ENCODE data around the gene DPP3.
"Not testable (repeated sequence)": the region's sequence is repeated elsewhere in the genome, so short reads cannot be mapped to it uniquely, and the experiment has no call there.

Gene DPP3

DNA sequence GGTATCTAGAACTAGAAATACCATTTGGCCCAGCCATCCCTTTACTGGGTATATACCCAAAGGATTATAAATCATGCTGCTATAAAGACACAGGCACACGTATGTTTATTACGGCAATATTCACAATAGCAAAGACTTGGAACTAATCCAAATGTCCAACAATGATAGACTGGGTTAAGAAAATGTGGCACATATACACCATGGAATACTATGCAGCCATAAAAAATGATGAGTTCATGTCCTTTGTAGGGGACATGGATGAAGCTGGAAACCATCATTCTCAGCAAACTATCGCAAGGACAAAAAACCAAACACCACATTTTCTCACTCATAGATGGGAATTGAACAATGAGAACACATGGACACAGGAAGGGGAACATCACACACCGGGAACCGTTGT, 16.1 kb upstream of the DPP3 start:
- not testable (repeated sequence) for DNase-seq (ENCODE audit: low read depth in 2 of 2)

DNA sequence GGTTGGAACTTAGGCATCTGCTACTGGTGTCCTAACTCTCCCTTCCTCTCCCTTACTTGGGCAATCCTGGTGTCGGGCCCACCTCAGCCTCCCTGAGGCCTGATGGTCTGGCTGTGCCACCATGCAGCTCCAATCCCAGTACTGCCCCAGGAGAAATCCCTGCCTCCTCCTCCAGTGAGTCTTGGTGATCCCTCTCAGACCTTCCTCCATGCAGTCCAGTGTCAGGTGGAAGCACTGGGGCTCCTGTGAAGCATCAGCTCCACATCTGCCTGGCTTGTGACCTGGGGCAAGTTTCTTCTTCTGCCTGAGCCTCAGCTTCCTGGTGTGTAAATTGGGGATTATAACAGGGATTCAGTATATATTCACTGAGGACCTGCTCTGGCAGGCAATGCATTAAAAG, 15.3 kb upstream of the DPP3 start:
- no peak for DNase-seq (ENCODE audit: low read depth in 2 of 2)

GRCh38 chr11:66465373-66466224, 14.6 kb upstream of the DPP3 start:
- no peak for DNase-seq (ENCODE audit: low read depth in 2 of 2)

DNA sequence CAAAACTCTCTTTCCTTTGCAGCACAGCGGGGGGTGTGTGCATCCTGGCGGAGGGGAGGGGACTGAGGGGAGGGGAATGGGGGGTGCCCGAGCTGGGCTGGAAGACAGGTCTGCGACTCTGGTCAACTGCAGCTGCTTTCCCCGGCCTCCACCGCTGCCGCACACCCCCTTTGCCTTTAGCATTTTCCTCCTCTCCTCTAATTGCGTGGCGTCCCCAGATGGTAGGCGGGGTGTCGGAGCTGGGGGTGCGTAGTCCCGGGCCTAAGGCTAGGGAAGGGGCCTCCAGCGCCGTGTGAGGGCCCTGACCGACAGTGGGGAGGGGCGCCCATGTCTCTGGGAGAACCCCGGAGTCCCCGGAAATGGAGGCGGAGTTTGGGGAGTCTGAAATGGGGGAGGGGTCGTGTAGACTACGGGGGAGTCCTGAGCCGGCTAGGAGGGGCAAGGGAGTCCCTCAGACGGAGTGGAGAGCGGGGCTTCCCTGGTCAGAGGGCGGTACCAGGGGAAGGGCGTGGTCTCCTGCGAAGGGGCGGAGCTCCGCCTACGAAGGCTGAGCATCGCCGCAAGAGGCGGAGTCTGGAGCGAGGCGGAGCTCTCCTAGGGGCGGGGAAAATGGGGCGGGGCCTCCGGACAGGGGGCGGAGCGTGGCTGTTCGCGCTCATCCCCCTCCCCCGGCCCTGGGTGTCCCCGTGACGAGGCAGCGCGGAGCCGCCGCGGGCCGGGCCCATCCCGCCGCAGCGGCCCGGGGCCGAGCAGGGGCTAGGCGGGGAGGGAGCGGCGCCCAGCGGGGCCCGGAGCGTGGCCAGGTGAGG, 13.8 kb upstream of the DPP3 start, which contains the start of gene PELI3:
TSS of gene PELI3 (plus strand) at position 681 of the 809 bp plus-strand sequence. CDS start 1,224 bp downstream, outside the sequence.
- DNase-seq (ENCODE audit: low read depth in 2 of 2), result peak; percentile 91 to 95

DNA sequence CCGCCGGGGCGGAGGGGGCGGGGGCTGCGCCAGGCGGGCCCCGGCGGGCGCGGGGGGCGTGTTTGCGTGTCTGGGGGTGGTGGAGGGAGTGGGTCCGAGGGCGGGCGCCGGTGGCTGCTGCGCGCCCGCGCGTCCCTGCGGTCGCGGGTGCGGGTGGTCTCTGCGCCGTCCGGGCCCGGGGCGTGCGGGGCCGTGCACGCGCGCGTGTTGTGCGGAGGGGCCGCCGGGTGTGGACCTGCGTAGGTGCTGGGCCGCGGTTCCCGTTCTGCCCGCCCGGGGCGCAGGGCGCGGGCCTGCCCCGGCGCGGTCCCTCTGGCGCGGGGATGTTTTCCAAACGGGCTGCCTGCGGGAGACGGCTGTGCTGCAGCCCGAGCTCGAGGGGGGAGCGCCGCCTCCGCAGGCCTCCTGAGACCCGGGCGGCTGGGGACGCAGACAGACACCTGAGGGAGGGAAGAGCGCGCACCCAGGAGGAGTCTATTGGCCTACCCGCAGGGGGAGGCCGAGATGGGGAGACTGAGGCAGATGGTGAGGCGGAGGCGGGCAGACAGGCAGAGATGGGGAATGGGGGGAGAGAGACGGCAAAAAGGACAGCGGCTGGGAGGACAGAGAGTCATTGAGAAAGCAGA, 13.1 kb upstream of the DPP3 start:
- DNase-seq (ENCODE audit: low read depth in 2 of 2), result no peak

GRCh38 chr11:66467756-66468155, 12.5 kb upstream of the DPP3 start:
- DNase-seq (ENCODE audit: low read depth in 2 of 2), result no peak

DNA sequence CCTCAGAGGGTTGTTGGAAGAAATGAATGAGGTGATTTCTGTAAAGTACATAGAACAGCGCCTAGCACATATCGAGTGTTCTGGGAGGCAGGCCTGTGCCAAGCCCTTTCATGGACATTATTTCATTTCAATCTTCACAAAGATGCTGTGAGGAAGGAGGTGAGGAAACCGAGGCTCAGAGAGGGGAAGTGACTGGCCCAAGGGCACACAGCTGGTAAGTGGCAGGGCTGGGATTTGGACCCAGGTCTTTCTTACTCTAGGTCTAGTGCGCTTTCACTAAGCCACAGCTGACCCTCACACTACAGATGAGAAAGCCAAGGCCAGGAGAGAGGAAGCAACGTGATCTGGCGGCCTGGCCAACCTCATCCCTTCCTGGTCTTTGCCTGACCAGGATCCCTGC, 11.5 kb upstream of the DPP3 start:
- DNase-seq (ENCODE audit: low read depth in 2 of 2), result no peak

DNA sequence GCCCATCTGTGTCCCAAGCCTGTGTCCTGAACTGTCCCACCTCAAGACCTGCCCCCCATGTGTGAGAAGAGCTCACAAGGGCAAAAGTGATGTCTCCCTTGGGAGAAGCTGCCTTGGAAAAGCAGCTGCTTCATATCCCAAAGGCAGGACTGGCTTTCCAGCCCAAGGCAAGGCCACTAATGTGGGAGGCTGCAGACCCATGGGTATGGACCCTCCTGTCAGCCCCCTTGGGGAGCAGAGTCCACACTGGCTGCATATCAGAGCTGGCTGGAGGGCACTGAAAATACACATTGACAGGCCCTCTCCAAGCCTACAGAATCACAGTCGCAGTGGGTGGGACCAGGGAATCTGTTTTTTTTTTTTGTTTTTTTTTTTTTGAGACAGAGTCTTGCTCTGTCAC, 10.8 kb upstream of the DPP3 start:
- DNase-seq (ENCODE audit: low read depth in 2 of 2), result no peak

DNA sequence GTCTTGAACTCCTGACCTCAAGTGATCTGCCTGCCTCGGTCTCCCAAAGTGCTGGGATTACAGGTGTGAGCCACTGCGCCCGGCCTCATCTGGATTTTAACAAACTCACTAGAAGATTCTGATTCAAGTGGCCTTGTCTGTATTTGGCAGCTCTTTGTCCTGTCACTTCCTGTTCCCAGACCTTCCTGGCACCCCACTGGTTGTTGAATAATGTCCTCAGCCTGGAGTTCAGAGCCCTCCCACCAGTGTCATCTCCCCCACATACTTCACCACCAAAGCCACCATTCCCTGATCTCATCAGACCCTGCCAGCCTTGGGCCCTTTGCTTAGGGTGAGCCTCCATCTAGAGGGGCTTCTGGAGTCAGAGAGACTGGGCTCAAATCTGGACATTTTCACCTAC, 10.2 kb upstream of the DPP3 start:
- no peak for DNase-seq (ENCODE audit: low read depth in 2 of 2)

DNA sequence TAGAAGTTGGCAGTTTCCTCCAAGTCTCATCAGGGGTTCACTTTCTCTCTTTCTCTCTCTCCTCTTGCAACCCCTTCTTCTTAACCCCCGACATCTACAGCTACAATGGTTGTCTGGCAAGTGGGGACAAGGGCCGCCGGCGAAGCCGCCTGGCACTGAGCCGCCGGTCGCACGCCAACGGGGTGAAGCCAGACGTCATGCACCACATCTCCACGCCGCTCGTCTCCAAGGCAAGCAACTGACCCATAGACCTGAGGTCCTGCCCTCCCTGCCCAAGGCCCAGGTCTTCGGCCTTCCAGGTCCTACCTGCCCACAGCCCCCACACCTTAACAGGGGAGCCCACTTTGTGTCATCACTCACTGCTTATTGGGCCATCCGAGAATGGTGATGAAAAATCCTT, 9.1 kb upstream of the DPP3 start:
- no peak for DNase-seq (ENCODE audit: low read depth in 2 of 2)

DNA sequence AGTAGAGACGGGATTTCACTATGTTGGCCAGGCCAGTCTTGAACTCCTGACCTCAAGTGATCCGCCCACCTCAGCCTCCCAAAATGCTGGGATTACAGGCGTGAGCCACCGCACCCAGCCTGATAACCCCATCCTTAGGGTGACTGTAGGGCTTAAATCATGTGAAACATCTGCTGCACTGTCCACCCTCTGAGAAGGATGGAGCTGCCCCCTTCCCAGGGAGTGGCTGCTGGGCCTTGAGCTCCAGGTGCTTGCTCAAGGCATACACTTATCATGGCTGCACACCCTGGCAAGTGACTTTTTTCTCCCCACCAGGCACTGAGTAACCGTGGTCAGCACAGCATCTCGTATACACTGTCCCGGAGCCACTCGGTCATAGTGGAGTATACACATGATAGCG, 8.2 kb upstream of the DPP3 start:
- no peak for DNase-seq (ENCODE audit: low read depth in 2 of 2)

DNA sequence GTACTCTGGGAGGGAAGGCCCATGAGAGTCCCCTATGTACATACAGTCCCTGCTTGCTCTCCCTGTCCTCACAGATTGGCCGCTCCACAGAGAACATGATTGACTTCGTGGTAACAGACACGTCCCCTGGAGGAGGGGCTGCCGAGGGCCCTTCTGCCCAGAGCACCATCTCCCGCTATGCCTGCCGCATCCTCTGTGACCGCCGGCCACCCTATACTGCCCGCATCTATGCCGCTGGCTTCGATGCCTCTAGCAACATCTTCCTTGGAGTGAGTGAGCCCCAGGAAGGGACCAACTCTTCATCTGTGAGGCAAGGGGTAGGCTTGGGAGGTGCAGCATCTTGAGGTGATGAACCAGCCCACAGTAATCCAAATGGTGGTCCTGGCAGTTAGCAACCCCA, 7.1 kb upstream of the DPP3 start:
- DNase-seq (ENCODE audit: low read depth in 2 of 2), result no peak

- DNase-seq (ENCODE audit: low read depth in 2 of 2), result no peak
These were observed 6.4 kb upstream of the DPP3 start for GRCh38 chr11:66473608-66474515.

DNA sequence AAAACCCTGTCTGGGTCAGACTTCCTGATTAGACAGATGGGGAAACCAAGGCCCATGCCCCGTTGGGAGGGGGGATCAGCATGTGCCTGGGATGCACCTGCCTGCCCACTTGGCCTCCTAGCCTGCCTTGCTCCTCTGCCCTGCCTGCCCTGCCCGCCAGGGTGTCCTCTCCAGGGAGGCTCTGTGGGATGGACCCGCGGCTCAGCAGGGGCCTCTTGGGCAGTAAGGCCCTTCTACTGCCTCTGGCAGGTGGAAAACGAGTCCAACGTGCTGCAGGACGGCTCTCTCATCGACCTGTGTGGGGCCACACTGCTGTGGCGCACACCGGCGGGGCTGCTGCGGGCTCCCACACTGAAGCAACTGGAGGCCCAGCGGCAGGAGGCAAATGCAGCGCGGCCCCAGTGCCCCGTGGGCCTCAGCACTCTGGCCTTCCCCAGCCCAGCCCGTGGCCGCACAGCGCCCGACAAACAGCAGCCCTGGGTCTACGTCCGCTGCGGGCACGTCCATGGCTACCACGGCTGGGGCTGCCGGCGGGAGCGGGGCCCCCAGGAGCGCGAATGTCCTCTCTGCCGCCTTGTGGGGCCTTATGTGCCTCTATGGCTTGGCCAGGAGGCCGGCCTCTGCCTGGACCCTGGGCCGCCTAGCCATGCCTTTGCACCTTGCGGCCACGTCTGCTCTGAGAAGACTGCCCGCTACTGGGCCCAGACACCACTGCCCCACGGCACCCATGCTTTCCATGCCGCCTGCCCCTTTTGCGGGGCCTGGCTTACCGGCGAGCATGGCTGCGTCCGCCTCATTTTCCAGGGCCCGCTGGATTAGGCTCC, 4.7 kb upstream of the DPP3 start:
- DNase-seq (ENCODE audit: low read depth in 2 of 2), result no peak

DNA sequence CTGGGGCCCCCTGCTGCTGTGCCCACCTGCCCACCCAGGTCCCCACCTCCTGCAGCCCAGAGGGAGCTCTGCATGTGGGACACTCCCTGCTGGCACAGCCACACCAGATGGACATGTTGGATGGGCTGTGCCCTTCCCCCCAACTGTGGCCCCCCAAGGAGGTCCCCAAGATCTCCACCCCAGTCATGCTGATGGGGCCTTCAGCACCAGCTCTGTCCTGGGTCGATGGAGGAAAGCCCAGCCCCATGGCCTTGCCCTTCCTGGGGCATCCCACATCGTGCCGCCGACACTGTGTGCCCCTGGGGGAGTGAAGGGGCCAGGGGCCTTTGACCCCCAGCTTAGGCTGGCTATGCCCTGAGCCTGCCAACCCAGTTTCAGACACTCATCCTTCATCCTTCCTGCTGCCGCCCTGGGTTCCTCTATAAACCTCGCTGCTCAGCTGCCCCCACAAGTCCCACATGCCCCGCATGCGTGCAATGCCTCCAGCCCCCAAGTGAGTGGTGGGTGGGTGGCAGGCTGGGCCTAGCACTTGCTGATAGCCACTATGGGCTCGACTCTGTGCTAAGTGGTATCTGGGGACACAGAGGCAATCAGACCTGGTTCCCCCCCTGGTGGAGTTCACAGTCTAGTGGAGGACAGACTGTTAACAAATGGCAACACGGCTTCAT, 3.9 kb upstream of the DPP3 start:
- DNase-seq (ENCODE audit: low read depth in 2 of 2), result no peak

- DNase-seq (ENCODE audit: low read depth in 2 of 2), result no peak
These were observed 3.4 kb upstream of the DPP3 start for GRCh38 chr11:66476841-66477251.

DNA sequence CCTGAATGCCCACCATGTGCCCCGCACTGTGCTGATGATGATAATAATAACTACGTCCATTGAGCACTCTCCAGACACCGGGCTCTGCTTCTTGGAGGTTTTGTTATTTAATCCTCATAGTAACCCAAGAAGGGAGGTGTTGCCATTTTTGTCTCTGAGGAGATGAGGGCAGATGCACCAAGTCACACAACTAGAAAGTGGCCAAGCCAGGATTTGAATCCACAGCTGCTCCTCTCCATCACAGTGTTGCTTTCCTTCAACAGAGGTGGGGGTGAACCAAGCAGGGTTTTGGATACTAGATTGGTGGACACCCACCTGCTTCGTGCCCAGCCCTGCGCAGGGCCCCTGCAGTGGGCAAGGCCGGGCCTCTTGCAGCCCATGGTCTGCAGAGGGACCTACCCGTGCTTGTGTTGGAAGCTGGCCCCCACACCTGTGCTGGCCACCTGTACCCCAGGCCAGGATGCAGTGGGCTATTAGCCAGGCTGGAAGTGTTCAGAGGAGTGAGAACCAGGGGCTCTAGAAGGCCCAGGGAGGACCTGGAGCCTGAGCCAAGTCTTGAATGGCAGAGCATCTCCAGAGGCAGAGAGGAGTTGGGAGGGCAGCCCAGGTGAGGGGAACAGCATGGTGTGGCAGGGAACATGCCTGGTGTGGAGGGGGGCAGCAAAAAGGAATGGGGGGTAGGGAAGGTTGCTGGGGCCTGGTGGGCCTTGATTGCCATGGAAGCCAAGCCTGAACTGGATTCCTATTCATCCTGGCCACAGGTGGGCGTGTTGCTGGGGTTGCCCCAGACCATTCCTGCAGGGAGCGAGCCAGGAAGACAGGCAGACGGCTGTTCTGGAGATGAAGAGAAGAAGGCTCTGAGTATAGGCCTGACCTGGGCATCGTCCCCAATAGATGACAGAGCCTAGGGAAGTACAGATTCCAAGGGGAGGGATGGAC, 2.7 kb upstream of the DPP3 start:
- no peak for DNase-seq (ENCODE audit: low read depth in 2 of 2)

DNA sequence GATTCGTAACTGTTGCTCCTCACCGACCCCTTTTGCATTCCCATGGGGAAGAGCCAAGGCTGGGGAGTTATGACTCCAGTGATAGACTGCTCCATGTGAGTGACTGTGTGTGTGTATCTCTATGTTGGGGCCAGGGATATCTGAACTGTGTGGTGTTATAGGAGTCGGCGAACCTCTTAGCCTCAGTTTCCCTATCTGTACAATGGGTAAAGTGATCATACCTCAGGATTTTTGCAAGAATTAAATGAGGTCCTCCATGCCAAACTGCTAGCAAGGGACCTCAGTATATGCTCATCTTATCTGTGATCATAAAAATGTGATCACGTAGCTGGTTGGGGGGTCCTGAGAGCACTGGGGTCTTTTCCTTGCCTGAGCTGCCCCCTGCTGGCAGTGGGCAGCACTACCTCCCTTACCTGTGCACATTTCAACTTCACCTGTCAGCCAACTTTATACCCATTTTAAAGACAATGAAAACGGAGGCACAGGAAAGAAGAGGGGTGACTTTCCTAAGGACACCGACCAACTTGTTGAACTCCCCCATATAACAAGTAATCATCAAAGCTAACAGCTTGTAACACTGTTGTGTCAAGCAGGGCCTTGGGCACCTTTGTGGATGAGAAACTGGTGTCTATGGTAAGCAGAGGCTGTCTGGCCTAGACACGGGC, 1.4 kb upstream of the DPP3 start:
- no peak for DNase-seq (ENCODE audit: low read depth in 2 of 2)

Measured in stimulated activated CD8-positive, alpha-beta memory T cell treated with anti-CD3 and anti-CD28 coated beads, Interleukin-7, amount 100 ng/mL, for 1 hour (primary cell).